GM23338 (cell line): ENCODE results near the gene WASF2.

Experiments used
- EZH2 ChIP-seq: fragments of 200-600 bp; sonication (generic); IDR thresholded peaks from one replicate; pipeline ENCODE4 v1.8.0; 2017; ENCODE audit warnings: antibody characterized with exemption, mild to moderate bottlenecking, low read depth; ENCODE audit not compliant: unreplicated experiment
- EZH2phosphoT487 ChIP-seq: fragments of 200-600 bp; sonication (generic); IDR thresholded peaks from one replicate; pipeline ENCODE4 v1.8.1; 2018; ENCODE audit warnings: antibody characterized with exemption; ENCODE audit not compliant: unreplicated experiment
- POLR2AphosphoS5 ChIP-seq: IDR thresholded peaks from 2 replicates; pipeline ENCODE4 v1.6.1; 2016; ENCODE audit warnings: antibody characterized with exemption, low read depth
- REST ChIP-seq: IDR thresholded peaks from one replicate; pipeline ENCODE4 v1.6.1; 2018; ENCODE audit warnings: antibody characterized with exemption; ENCODE audit not compliant: unreplicated experiment
- TF ChIP-seq, protein P1 (sequence below), 2 experiments: fragments of 200-600 bp in 1 of 2; sonication (generic) in 1 of 2; conservative IDR thresholded peaks; 2 replicates each; pipeline versions ENCODE4 v1.5.1 to v1.6.1; 2016 to 2017; ENCODE audit warnings: antibody characterized with exemption in 2 of 2, low read depth in 2 of 2, mild to moderate bottlenecking in 2 of 2, moderate library complexity in 1 of 2

DNA sequence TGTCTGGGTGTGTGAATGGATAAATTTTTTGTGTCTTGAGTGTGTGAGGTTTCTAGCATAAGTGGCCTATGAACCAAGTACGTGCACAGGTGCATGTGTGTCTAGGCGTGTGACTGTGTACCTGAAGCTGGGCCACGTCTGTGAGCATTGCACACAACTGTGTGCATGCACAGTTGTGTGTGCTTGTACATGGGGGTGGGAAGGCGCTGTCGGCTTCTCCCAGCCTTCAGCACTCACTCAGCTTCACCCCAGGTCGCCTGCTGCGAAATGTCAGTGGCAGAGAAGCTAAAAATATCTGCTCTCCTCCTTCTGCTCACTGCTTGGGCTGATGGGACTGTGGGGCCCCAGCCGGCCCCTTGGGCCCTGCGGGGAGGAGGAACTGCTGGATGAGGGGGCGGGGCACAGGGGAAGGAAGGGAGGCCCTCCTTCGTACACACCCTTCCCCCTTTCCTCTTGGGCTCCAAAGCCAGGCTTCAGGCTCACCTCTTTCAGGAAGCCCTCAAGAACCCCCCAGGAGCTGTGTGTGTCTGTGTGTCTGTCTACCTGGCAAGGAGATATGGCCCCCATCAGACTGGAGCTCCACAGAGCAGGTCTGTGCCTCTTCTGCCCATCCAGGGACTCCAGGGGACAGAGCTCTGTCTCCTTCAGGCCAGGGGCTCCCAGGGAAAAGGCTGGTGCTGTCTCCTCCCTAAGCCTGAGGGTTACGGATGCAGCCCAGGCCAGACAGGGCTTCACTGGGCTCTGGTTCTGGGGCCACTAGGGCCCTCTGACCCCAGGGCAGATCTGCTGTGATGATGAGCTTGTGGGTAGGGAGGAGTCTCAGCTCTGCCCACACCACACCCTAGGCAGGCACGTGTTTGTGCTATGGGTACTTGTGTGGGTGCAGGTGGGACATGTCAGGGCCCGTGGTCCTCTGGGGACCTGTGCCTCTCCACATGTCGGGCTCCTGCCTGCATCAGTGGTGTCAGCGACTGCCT is 35.6 kb upstream of the WASF2 start:
- TF ChIP-seq, protein P1, sequence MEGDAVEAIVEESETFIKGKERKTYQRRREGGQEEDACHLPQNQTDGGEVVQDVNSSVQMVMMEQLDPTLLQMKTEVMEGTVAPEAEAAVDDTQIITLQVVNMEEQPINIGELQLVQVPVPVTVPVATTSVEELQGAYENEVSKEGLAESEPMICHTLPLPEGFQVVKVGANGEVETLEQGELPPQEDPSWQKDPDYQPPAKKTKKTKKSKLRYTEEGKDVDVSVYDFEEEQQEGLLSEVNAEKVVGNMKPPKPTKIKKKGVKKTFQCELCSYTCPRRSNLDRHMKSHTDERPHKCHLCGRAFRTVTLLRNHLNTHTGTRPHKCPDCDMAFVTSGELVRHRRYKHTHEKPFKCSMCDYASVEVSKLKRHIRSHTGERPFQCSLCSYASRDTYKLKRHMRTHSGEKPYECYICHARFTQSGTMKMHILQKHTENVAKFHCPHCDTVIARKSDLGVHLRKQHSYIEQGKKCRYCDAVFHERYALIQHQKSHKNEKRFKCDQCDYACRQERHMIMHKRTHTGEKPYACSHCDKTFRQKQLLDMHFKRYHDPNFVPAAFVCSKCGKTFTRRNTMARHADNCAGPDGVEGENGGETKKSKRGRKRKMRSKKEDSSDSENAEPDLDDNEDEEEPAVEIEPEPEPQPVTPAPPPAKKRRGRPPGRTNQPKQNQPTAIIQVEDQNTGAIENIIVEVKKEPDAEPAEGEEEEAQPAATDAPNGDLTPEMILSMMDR (conservative IDR thresholded peaks at IDR 0.05; ENCODE audit: low read depth in 2 of 2): no peak
- TF ChIP-seq REST (no peak), POLR2AphosphoS5 (peak; percentile 27; the same call in 1 of the 2 replicates), EZH2 (no peak), EZH2phosphoT487 (no peak)
